Activated naive CD4-positive, alpha-beta T cell treated with anti-CD3 and anti-CD28 coated beads, Interleukin-2, amount 50 U/mL, for 72 hours (primary cell): ENCODE data around the gene DCDC1. TPM values are rescaled to one million over a fixed set of nuclear protein-coding genes. Genes with fewer than 3 reads are reported as not detected.

Experiments used
- ATAC-seq, 2 donors: fragments of 150-1000 bp; cut with Tn5 transposase; 2 replicates each; pipeline ENCODE4 v1.10.0; 2021; ENCODE audit warnings: mild to moderate bottlenecking in 2 of 2, moderate library complexity in 2 of 2
- DNase-seq, 2 donors: peaks; one replicate each; pipeline ENCODE4 v3.0.0; 2021 to 2022; ENCODE audit warnings: low spot score in 2 of 2
- H3K27ac Mint-ChIP-seq, 2 donors: one replicate each; pipeline ENCODE4 v1.8.0; 2022; ENCODE audit warnings: mild to moderate bottlenecking in 2 of 2, mixed read lengths in 2 of 2
- H3K36me3 Mint-ChIP-seq, 2 donors: one replicate each; pipeline ENCODE4 v1.8.0; 2022; ENCODE audit warnings: mixed read lengths in 2 of 2
- H3K9me3 Mint-ChIP-seq, 2 donors: one replicate each; pipeline ENCODE4 v1.8.0; 2022; ENCODE audit warnings: mixed read lengths in 2 of 2
- total RNA-seq, 2 donors: library from RNA; stranded (reverse); gene quantifications; one replicate each; pipeline ENCODE4 v1.2.3, GENCODE V29; 2022

Gene DCDC1
- total RNA-seq, 2 donors from 2014 or later = 0.47 TPM; not detected in 1

DNA sequence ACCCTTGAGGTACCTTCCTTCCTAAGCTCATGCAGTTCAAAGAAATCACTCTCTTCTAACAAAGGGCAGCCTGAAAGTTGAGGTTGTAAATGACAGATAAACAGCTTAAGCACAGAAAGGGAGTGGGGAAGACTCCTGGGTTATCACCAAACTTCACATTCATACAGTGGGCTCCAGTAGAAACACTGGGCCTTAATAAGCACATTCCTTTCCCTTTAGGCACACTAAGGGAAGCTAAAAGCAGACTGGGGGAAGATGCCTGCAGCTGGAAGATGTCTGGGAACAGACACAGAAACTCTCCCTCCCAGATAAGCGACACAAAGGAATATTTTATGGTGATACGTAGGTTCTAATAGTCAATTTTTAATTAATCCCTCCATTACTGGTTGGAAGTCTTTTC lies 433.0 kb downstream of the DCDC1 start:
- Mint-ChIP-seq H3K9me3 (peaks cover 5 to 11% of the 10 kb centered on the region in 2 donors), H3K27ac (no peak overlapping the region), H3K36me3 (no peaks in the 10 kb centered on the region)
- no peak for ATAC-seq
- DNase-seq = no peak

- peaks cover 0 to 7% of the 10 kb centered on the region in 2 donors for H3K9me3 Mint-ChIP-seq
- no peak overlapping the region for H3K27ac Mint-ChIP-seq
- no peak for ATAC-seq
- no peaks in the 10 kb centered on the region for H3K36me3 Mint-ChIP-seq
- no peak for DNase-seq
These were observed 433.7 kb downstream of the DCDC1 start for GRCh38 chr11:30935861-30936260.

- ATAC-seq = no peak
- Mint-ChIP-seq H3K27ac (no peak overlapping the region), H3K36me3 (no peaks in the 10 kb centered on the region), H3K9me3 (peaks cover 0 to 4% of the 10 kb centered on the region in 2 donors)
- no peak for DNase-seq
These were observed 443.4 kb downstream of the DCDC1 start for GRCh38 chr11:30926130-30926529.

DNA sequence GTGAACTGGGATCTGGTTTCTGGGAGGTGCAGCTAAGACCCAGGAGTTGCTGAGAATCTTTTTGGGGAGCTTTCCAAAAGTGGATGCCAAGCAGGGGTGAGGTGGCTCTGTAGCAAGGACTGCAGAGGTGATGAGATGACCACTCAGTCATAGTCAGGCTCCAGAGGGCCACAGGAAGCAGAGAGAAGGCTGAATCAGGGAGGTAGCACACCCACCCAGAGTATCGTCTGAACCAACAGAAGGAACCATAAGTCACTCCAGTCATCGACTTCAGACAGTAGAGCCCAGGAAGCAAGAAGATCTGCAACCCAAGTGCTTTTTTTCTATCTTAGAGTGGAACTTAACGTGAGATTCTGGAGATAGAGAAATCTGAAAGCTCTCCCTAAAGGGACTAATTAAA lies 447.7 kb downstream of the DCDC1 start:
- H3K27ac Mint-ChIP-seq = no peak overlapping the region
- no peaks in the 10 kb centered on the region for H3K36me3 Mint-ChIP-seq
- DNase-seq = no peak
- H3K9me3 Mint-ChIP-seq = no peaks in the 10 kb centered on the region
- ATAC-seq = no peak

DNA sequence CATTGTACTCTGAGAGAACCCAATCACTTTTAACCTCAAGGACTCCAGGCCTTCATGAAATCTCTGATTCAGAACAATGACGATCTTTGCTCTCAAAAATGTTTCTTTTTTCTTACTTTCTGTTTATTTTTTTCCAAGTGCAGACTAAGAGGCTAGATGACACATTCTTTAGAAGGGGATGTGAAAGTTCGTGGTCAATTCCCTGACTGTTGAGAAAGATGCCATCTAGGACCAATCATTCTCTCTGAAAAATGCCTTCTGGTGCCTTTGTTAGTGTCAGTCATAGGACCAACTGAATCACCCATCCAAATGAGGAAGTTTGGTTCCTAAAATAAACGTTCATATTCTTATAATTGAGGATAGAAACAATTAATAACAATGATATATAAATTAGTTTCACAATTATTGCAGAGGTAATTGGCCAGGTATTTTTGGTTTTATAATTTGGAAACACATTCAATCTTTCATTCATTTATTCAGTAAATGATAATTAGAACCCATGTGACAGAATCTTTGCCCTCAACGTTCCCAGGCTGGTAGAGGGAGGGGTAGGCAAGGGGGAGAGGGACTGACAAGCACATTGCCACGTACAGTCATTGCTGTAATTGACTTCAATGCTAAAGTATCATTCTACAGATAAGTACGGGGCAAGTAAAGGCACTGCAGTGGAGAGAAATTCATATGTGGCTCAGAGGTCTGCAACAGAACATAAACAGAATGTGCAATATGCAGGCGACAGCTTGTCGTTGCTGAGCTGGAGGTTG lies 450.0 kb downstream of the DCDC1 start:
- Mint-ChIP-seq H3K9me3 (no peaks in the 10 kb centered on the region), H3K36me3 (no peaks in the 10 kb centered on the region), H3K27ac (no peak overlapping the region)
- DNase-seq = no peak
- ATAC-seq = no peak

GRCh38 chr11:30917859-30918478 lies 451.6 kb downstream of the DCDC1 start:
- Mint-ChIP-seq H3K27ac (no peak overlapping the region), H3K9me3 (peaks cover 0 to 4% of the 10 kb centered on the region in 2 donors), H3K36me3 (no peaks in the 10 kb centered on the region)
- DNase-seq = peak in 1 of 2 donors; percentile 32
- peak in 1 of 2 donors; percentile 43 for ATAC-seq

DNA sequence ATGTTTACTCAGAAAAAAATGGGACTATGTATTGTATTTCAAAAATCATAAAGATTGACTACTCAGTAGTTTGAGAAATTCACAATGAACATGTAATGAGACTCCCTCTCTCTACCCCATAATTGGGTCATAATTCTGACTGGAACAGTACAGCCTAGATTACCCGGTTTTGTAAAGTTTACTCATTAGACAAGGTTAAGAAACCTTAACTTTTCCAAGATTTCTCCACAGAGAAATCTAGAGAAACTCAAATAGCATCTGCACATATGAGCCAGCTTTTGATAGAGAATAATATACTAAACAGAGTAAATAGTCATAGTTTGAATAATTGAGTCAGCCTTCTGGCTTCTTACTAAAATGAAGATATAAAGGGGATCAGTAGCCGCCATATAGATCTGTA lies 452.3 kb downstream of the DCDC1 start:
- Mint-ChIP-seq H3K27ac (no peak overlapping the region), H3K9me3 (peaks cover 0 to 4% of the 10 kb centered on the region in 2 donors), H3K36me3 (no peaks in the 10 kb centered on the region)
- no peak for ATAC-seq
- no peak for DNase-seq

GRCh38 chr11:30916764-30917163 lies 452.8 kb downstream of the DCDC1 start:
- no peak for ATAC-seq
- no peak overlapping the region for H3K27ac Mint-ChIP-seq
- peaks cover 0 to 4% of the 10 kb centered on the region in 2 donors for H3K9me3 Mint-ChIP-seq
- DNase-seq = no peak
- no peaks in the 10 kb centered on the region for H3K36me3 Mint-ChIP-seq

DNA sequence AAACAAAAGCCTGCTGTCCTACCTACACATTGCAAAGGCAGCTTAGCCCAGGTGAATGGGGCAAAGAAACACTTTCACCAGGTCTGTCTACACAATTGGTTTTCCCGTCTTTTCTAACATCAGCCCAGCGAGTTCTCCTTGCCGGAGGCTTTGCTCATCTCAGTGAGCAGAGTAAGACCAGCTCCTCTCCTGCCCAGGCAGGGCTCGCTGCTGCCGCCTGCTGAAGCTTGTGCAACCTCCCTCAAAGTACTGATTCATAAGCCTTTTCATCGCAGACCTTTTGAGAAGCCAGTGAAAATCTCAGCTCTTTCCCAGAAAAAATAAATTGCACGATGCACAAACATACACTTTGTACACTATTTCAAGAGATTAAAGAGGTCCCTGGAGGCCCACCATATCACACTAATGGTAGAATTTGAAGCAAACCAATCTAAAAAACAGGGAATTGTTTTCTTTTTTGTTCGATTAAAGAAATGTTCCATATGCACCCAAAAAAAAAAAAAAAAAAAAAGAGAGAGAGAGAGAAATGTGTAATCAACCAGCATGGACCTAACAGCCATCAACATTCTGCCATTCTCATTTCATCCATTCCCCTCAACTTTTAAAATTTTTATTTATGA lies 455.3 kb downstream of the DCDC1 start:
- peaks cover 0 to 4% of the 10 kb centered on the region in 2 donors for H3K9me3 Mint-ChIP-seq

DNA sequence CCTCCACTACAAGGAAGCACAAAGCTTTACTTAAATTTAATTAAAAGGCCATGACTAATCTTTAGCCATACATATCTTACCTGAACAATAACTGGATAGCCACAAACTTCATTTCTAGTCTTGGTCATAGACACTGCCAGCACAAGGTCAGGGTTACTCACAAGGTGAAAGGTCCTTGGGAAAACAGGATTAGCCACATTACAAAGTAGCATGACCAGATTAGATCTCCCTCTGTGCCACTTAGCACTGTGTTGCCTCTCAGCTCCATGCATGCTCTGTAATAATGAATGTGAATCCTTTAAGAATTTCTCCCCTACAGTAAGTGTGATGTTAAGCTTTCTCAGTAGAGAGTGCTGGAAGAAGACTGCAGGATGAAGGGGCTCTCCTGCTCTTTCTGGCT lies 458.3 kb downstream of the DCDC1 start:
- H3K27ac Mint-ChIP-seq = no peak overlapping the region
- DNase-seq (no peak), ATAC-seq (no peak)
- peaks cover 0 to 6% of the 10 kb centered on the region in 2 donors for H3K9me3 Mint-ChIP-seq
- peaks cover 0 to 4% of the 10 kb centered on the region in 2 donors for H3K36me3 Mint-ChIP-seq

More for the DNA sequence above, 455.3 kb downstream of the DCDC1 start:
- no peak for DNase-seq
- Mint-ChIP-seq H3K36me3 (no peaks in the 10 kb centered on the region), H3K27ac (no peak overlapping the region)
- no peak for ATAC-seq

DNA sequence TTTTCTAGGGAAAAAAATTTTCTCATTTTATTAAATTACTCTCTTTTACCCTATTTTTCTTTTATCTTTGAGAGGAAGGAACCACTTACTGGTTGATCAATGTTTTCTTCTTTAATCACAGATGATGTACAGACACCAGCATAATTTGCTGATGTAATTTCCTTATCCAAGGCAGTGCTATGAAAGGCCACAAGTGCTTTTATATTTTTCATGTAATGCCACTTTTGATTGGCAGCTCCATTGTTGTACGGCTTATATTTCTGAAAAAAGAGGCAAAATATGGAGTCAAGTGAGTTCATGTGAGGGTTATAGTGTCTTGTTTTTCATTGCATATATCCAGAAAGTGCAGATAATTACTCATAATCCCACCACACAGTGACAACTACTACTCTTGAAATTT lies 460.7 kb downstream of the DCDC1 start:
- Mint-ChIP-seq H3K27ac (no peak overlapping the region), H3K9me3 (peaks cover 0 to 6% of the 10 kb centered on the region in 2 donors), H3K36me3 (peaks cover 0 to 4% of the 10 kb centered on the region in 2 donors)
- DNase-seq (no peak), ATAC-seq (no peak)

GRCh38 chr11:30908272-30908671 lies 461.3 kb downstream of the DCDC1 start:
- H3K36me3 Mint-ChIP-seq = peaks cover 0 to 4% of the 10 kb centered on the region in 2 donors
- no peak for DNase-seq
- ATAC-seq = no peak
- no peak overlapping the region for H3K27ac Mint-ChIP-seq
- H3K9me3 Mint-ChIP-seq = peaks cover 0 to 3% of the 10 kb centered on the region in 2 donors

DNA sequence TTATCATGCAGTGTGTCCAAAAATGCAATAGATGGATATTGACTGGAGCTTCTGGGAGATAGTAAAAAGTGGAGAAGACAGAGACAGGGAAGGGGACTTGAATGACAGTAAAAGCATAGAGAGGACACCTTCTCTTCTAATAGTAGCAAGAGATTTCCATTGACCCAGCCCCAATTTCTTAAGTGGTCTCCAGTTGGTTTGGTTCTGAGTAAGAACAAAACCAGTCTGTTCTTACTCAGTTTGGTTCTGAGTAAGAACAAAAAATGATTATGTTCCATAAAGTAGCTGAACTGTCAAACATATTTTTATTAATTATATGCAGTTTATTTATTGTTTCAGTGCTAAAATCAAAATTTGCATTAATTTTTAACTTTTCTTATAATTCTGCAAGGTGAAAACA lies 466.6 kb downstream of the DCDC1 start:
- ATAC-seq = no peak
- Mint-ChIP-seq H3K36me3 (peaks cover 0 to 4% of the 10 kb centered on the region in 2 donors), H3K9me3 (peaks cover 0 to 2% of the 10 kb centered on the region in 2 donors), H3K27ac (no peak overlapping the region)
- no peak for DNase-seq

GRCh38 chr11:30895046-30895445 lies 474.5 kb downstream of the DCDC1 start:
- H3K9me3 Mint-ChIP-seq = peaks cover 0 to 3% of the 10 kb centered on the region in 2 donors
- H3K36me3 Mint-ChIP-seq = no peaks in the 10 kb centered on the region
- ATAC-seq (no peak), DNase-seq (no peak)
- H3K27ac Mint-ChIP-seq = no peak overlapping the region

- ATAC-seq (no peak), DNase-seq (no peak)
- no peak overlapping the region for H3K27ac Mint-ChIP-seq
- no peaks in the 10 kb centered on the region for H3K36me3 Mint-ChIP-seq
- H3K9me3 Mint-ChIP-seq = peaks cover 0 to 4% of the 10 kb centered on the region in 2 donors
These were observed 476.2 kb downstream of the DCDC1 start for GRCh38 chr11:30893318-30893717.

DNA sequence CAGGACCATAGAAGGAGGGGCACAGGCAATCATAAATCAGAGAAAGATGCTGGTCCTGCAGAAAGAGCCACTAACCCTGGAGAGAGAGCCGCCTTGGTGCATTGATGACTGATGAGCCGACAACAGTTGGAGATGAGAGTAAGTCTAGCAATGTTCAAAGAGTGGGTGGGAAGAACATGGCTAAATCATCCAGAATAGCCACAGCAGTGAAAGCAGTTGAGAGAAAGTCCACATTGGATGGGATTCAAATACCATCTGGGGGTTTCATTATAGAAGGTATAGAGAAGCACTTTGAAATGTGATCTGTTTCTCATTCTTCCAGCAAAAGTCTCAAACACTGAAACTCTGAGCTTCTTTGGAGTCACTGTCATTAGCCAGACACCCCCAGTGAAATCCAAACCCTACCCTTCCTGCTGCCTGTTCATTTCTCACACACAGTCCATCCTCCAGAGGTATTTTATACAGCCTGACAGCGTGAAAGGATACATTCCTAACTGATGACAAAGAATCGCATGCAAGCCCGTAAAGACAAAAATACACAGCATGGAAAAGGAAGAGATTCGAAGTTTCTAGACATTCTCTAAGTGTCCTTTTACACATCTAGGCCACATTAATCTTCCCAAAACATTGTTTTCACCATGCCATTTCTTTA lies 480.3 kb downstream of the DCDC1 start:
- ATAC-seq (no peak), DNase-seq (no peak)
- no peak overlapping the region for H3K27ac Mint-ChIP-seq
- peaks cover 0 to 4% of the 10 kb centered on the region in 2 donors for H3K9me3 Mint-ChIP-seq
- no peaks in the 10 kb centered on the region for H3K36me3 Mint-ChIP-seq
